Endothelial cell of umbilical vein (primary cell): ENCODE measurements around the gene MROH7.

Experiments used
- CTCF ChIP-seq, 2 donors: IDR thresholded peaks; 1 replicate in 1 of 2; 2 replicates in 1 of 2; pipeline ENCODE4 v1.5.1; 2011; ENCODE audit warnings: low read length in 2 of 2, mild to moderate bottlenecking in 2 of 2, moderate library complexity in 2 of 2, control low read depth in 1 of 2, inconsistent platforms in 1 of 2, low read depth in 1 of 2; ENCODE audit not compliant: insufficient read depth in 1 of 2; ENCODE audit errors: extremely low read depth in 1 of 2
- EZH2 ChIP-seq: IDR thresholded peaks from 2 replicates; pipeline ENCODE4 v1.6.1; 2012; ENCODE audit warnings: borderline replicate concordance, low read depth, mild to moderate bottlenecking, moderate library complexity, low read length, inconsistent platforms; ENCODE audit not compliant: severe bottlenecking
- FOS ChIP-seq: IDR thresholded peaks from 2 replicates; pipeline ENCODE4 v1.6.1; 2011; ENCODE audit warnings: mild to moderate bottlenecking, low read length, moderate library complexity, borderline replicate concordance; ENCODE audit not compliant: insufficient read depth
- JUN ChIP-seq: IDR thresholded peaks from 2 replicates; pipeline ENCODE4 v1.6.1; 2011; ENCODE audit warnings: borderline replicate concordance, low read depth; ENCODE audit not compliant: insufficient read length, insufficient read depth
- MAX ChIP-seq: IDR thresholded peaks from 2 replicates; pipeline ENCODE4 v1.6.1; 2011; ENCODE audit not compliant: insufficient read depth, insufficient read length
- MYC ChIP-seq: IDR thresholded peaks from one replicate; pipeline ENCODE4 v1.6.1; 2011; ENCODE audit warnings: mild to moderate bottlenecking, low read depth, low read length
- POLR2A ChIP-seq: IDR thresholded peaks from 2 replicates; pipeline ENCODE4 v1.6.1; 2012; ENCODE audit warnings: low read depth, mild to moderate bottlenecking, control low read depth, low read length
- POLR2AphosphoS5 ChIP-seq: IDR thresholded peaks from 2 replicates; pipeline ENCODE4 v1.6.1; 2012; ENCODE audit warnings: low read depth, mild to moderate bottlenecking, control low read depth, low read length, moderate library complexity; ENCODE audit not compliant: insufficient read depth

GRCh38 chr1:54680387-54680786 is 38.8 kb downstream of the MROH7 start:
- no peak for TF ChIP-seq CTCF (IDR thresholded peaks at IDR 0.05; ENCODE audit: extremely low read depth in 1 of 2, insufficient read depth in 1 of 2, low read depth in 1 of 2, low read length in 2 of 2)
- TF ChIP-seq POLR2AphosphoS5: no peak
- no peak for TF ChIP-seq MAX
- TF ChIP-seq POLR2A: no peak
- no peak for TF ChIP-seq EZH2
- TF ChIP-seq MYC: no peak
- TF ChIP-seq JUN: no peak
- TF ChIP-seq FOS: no peak
